GM23338 (cell line): ENCODE results near the gene TYW1. TPM values are rescaled to one million over a fixed set of nuclear protein-coding genes. Genes with fewer than 3 reads are reported as not detected.

Experiments used
- ATAC-seq: fragments of 200-7000 bp; cut with Tn5 transposase; 3 replicates; pipeline ENCODE4 v1.9.1; 2020
- DNase-seq: peaks from one replicate; pipeline ENCODE4 v3.0.0-alpha.2; 2015; ENCODE audit warnings: low spot score
- H2AFZ ChIP-seq: fragments of 200-600 bp; sonication (generic); 2 replicates; pipeline ENCODE4 v1.8.0; 2016; ENCODE audit warnings: antibody characterized with exemption, mild to moderate bottlenecking, moderate library complexity
- H3F3A ChIP-seq: fragments of 200-600 bp; sonication (generic); replicated peaks from 2 replicates; pipeline ENCODE4 v1.8.0; 2017; ENCODE audit warnings: antibody characterized with exemption, mixed run types, low read depth
- H3K27ac ChIP-seq: fragments of 200-600 bp; sonication (generic); 2 replicates; pipeline ENCODE4 v1.6.1; 2016; ENCODE audit warnings: low read depth
- H3K27me3 ChIP-seq: fragments of 200-600 bp; sonication (generic); 2 replicates; pipeline ENCODE4 v1.8.0; 2016; ENCODE audit warnings: mild to moderate bottlenecking, mixed run types, moderate library complexity; ENCODE audit not compliant: insufficient read depth
- H3K36me3 ChIP-seq: fragments of 200-600 bp; sonication (generic); 2 replicates; pipeline ENCODE4 v1.8.0; 2016; ENCODE audit warnings: mild to moderate bottlenecking; ENCODE audit not compliant: insufficient read depth
- H3K4me1 ChIP-seq: fragments of 200-600 bp; sonication (generic); 2 replicates; pipeline ENCODE4 v1.8.0; 2016; ENCODE audit warnings: mild to moderate bottlenecking, moderate library complexity; ENCODE audit not compliant: insufficient read depth
- H3K4me2 ChIP-seq: fragments of 200-600 bp; sonication (generic); 2 replicates; pipeline ENCODE4 v1.7.1; 2017; ENCODE audit warnings: mixed run types
- H3K4me3 ChIP-seq: fragments of 200-600 bp; sonication (generic); 2 replicates; pipeline ENCODE4 v1.6.1; 2016; ENCODE audit warnings: mixed run types
- H3K79me2 ChIP-seq: fragments of 200-600 bp; sonication (generic); replicated peaks from 2 replicates; pipeline ENCODE4 v1.8.0; 2017; ENCODE audit warnings: mild to moderate bottlenecking; ENCODE audit not compliant: insufficient read depth
- H3K9me2 ChIP-seq: fragments of 200-600 bp; sonication (generic); 2 replicates; pipeline ENCODE4 v1.8.0; 2017; ENCODE audit not compliant: insufficient read depth
- H4K20me1 ChIP-seq: fragments of 200-600 bp; sonication (generic); replicated peaks from 2 replicates; pipeline ENCODE4 v1.8.0; 2017; ENCODE audit warnings: mild to moderate bottlenecking; ENCODE audit not compliant: insufficient read depth
- H3K27ac Mint-ChIP-seq: 2 replicates; pipeline ENCODE4 v1.8.0; 2020; ENCODE audit warnings: inconsistent platforms, mild to moderate bottlenecking, moderate library complexity, mixed read lengths
- H3K27me3 Mint-ChIP-seq: 3 replicates; pipeline ENCODE4 v1.8.0; 2022; ENCODE audit warnings: low read depth, mild to moderate bottlenecking, moderate library complexity, mixed read lengths, inconsistent platforms; ENCODE audit not compliant: insufficient read depth, poor library complexity
- H3K36me3 Mint-ChIP-seq: 3 replicates; pipeline ENCODE4 v1.8.0; 2021; ENCODE audit warnings: low read depth, mild to moderate bottlenecking, inconsistent platforms, moderate library complexity, mixed read lengths
- H3K4me1 Mint-ChIP-seq: 3 replicates; pipeline ENCODE4 v1.8.0; 2020; ENCODE audit warnings: mild to moderate bottlenecking, inconsistent platforms, mixed read lengths
- H3K4me3 Mint-ChIP-seq: 3 replicates; pipeline ENCODE4 v1.8.0; 2021; ENCODE audit warnings: moderate library complexity, mild to moderate bottlenecking, inconsistent platforms, mixed read lengths
- H3K9me3 Mint-ChIP-seq: 3 replicates; pipeline ENCODE4 v1.8.0; 2020; ENCODE audit warnings: moderate library complexity, mild to moderate bottlenecking, inconsistent platforms, mixed read lengths
- CREB1 ChIP-seq: fragments of 250-450 bp; sonication (Bioruptor Pico); IDR thresholded peaks from 2 replicates; pipeline ENCODE4 v1.5.0; 2020; ENCODE audit warnings: low read depth, mild to moderate bottlenecking, moderate library complexity
- CTCF ChIP-seq, 2 experiments: fragments of 200-600 bp in 1 of 2; sonication (generic) in 1 of 2; conservative IDR thresholded peaks; 2 replicates each; pipeline versions ENCODE4 v1.5.1 to v1.6.1; 2016 to 2017; ENCODE audit warnings: antibody characterized with exemption in 2 of 2, low read depth in 2 of 2, mild to moderate bottlenecking in 2 of 2, moderate library complexity in 1 of 2
- ETS1 ChIP-seq: IDR thresholded peaks from 2 replicates; pipeline ENCODE4 v1.6.1; 2016; ENCODE audit warnings: antibody characterized with exemption
- EZH2 ChIP-seq: fragments of 200-600 bp; sonication (generic); IDR thresholded peaks from one replicate; pipeline ENCODE4 v1.8.0; 2017; ENCODE audit warnings: antibody characterized with exemption, mild to moderate bottlenecking, low read depth; ENCODE audit not compliant: unreplicated experiment
- EZH2phosphoT487 ChIP-seq: fragments of 200-600 bp; sonication (generic); IDR thresholded peaks from one replicate; pipeline ENCODE4 v1.8.1; 2018; ENCODE audit warnings: antibody characterized with exemption; ENCODE audit not compliant: unreplicated experiment
- JUNB ChIP-seq: IDR thresholded peaks from one replicate; pipeline ENCODE4 v1.6.1; 2016; ENCODE audit warnings: antibody characterized with exemption; ENCODE audit not compliant: unreplicated experiment
- NANOG ChIP-seq: IDR thresholded peaks from 2 replicates; pipeline ENCODE4 v1.6.1; 2016; ENCODE audit warnings: antibody characterized with exemption, borderline replicate concordance
- POLR2AphosphoS5 ChIP-seq: IDR thresholded peaks from 2 replicates; pipeline ENCODE4 v1.6.1; 2016; ENCODE audit warnings: antibody characterized with exemption, low read depth
- STAT1 ChIP-seq: IDR thresholded peaks from one replicate; pipeline ENCODE4 v1.6.1; 2016; ENCODE audit warnings: antibody characterized with exemption; ENCODE audit not compliant: unreplicated experiment
- ZNF114 ChIP-seq: fragments of 250-450 bp; sonication (Bioruptor Pico); IDR thresholded peaks from 2 replicates; pipeline ENCODE4 v1.5.0; 2020; ENCODE audit warnings: mild to moderate bottlenecking, moderate library complexity
- ZNF331 ChIP-seq: fragments of 250-450 bp; sonication (Bioruptor Pico); IDR thresholded peaks from 2 replicates; pipeline ENCODE4 v1.5.0; 2020; ENCODE audit warnings: low read depth, mild to moderate bottlenecking, moderate library complexity
- ZNF462 ChIP-seq: fragments of 250-450 bp; sonication (Bioruptor Pico); IDR thresholded peaks from 2 replicates; pipeline ENCODE4 v1.5.0; 2020; ENCODE audit warnings: mild to moderate bottlenecking, moderate library complexity
- polyA plus RNA-seq: library from polyadenylated mRNA; unstranded; fragments of >200 nt; fragmentation: Nextera tagmentation; extraction: Ambion mirVana; gene quantifications from 2 replicates; pipeline ENCODE4 v1.2.1, GENCODE V29; 2016
- total RNA-seq: library from RNA; depleted of rRNA; stranded (reverse); fragments of >200 nt; shearing (Covaris generic); gene quantifications from 2 replicates; pipeline ENCODE4 v1.2.3, GENCODE V29; 2014
- TF ChIP-seq, protein P1 (sequence below): IDR thresholded peaks from one replicate; pipeline ENCODE4 v1.6.1; 2018; ENCODE audit warnings: antibody characterized with exemption; ENCODE audit not compliant: unreplicated experiment

The TYW1 gene
- total and polyA plus RNA-seq, 2 experiments from 2014 or later, result 15.2 to 18.1 TPM

GRCh38 chr7:66960192-66960591, 36.4 kb upstream of the TYW1 start:
- DNase-seq (no peak), ATAC-seq (no peak)
- Histone ChIP-seq H3K79me2 (no peaks in the 10 kb centered on the region), H4K20me1 (no peaks in the 10 kb centered on the region), H3K4me1 (no peaks in the 10 kb centered on the region), H2AFZ (no peak overlapping the region), H3K36me3 (peaks cover 10% of the 10 kb centered on the region), H3K4me3 (no peak overlapping the region), H3K27me3 (no peaks in the 10 kb centered on the region), H3K27ac (no peak overlapping the region), H3F3A (no peaks in the 10 kb centered on the region), H3K4me2 (no peak overlapping the region), H3K9me2 (no peaks in the 10 kb centered on the region)
- Mint-ChIP-seq H3K27ac (no peak overlapping the region), H3K9me3 (peaks cover 9% of the 10 kb centered on the region), H3K4me1 (peaks cover 2% of the 10 kb centered on the region; the same call in 1 of the 3 replicates), H3K4me3 (no peak overlapping the region), H3K27me3 (peaks cover 4% of the 10 kb centered on the region), H3K36me3 (peaks cover 35% of the 10 kb centered on the region; the same call in 2 of the 3 replicates)
- TF ChIP-seq ETS1 (no peak), EZH2 (no peak), ZNF331 (CRISPR knock-in tag) (no peak), ZNF114 (no peak), JUNB (no peak), STAT1 (no peak), ZNF462 (CRISPR knock-in tag) (no peak), NANOG (no peak), CREB1 (CRISPR knock-in tag) (no peak), CTCF (conservative IDR thresholded peaks at IDR 0.05; ENCODE audit: low read depth in 2 of 2) (no peak), POLR2AphosphoS5 (no peak), EZH2phosphoT487 (no peak)
- TF ChIP-seq, protein P1, sequence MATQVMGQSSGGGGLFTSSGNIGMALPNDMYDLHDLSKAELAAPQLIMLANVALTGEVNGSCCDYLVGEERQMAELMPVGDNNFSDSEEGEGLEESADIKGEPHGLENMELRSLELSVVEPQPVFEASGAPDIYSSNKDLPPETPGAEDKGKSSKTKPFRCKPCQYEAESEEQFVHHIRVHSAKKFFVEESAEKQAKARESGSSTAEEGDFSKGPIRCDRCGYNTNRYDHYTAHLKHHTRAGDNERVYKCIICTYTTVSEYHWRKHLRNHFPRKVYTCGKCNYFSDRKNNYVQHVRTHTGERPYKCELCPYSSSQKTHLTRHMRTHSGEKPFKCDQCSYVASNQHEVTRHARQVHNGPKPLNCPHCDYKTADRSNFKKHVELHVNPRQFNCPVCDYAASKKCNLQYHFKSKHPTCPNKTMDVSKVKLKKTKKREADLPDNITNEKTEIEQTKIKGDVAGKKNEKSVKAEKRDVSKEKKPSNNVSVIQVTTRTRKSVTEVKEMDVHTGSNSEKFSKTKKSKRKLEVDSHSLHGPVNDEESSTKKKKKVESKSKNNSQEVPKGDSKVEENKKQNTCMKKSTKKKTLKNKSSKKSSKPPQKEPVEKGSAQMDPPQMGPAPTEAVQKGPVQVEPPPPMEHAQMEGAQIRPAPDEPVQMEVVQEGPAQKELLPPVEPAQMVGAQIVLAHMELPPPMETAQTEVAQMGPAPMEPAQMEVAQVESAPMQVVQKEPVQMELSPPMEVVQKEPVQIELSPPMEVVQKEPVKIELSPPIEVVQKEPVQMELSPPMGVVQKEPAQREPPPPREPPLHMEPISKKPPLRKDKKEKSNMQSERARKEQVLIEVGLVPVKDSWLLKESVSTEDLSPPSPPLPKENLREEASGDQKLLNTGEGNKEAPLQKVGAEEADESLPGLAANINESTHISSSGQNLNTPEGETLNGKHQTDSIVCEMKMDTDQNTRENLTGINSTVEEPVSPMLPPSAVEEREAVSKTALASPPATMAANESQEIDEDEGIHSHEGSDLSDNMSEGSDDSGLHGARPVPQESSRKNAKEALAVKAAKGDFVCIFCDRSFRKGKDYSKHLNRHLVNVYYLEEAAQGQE, result no peak
